ENCODE data around the gene ANXA8. TPM values are rescaled to one million over a fixed set of nuclear protein-coding genes. Genes with fewer than 3 reads are reported as not detected.

Gene ANXA8
- total and polyA plus RNA-seq, 4 donors, result 0.09 to 1.6 (median 1.1) TPM

DNA sequence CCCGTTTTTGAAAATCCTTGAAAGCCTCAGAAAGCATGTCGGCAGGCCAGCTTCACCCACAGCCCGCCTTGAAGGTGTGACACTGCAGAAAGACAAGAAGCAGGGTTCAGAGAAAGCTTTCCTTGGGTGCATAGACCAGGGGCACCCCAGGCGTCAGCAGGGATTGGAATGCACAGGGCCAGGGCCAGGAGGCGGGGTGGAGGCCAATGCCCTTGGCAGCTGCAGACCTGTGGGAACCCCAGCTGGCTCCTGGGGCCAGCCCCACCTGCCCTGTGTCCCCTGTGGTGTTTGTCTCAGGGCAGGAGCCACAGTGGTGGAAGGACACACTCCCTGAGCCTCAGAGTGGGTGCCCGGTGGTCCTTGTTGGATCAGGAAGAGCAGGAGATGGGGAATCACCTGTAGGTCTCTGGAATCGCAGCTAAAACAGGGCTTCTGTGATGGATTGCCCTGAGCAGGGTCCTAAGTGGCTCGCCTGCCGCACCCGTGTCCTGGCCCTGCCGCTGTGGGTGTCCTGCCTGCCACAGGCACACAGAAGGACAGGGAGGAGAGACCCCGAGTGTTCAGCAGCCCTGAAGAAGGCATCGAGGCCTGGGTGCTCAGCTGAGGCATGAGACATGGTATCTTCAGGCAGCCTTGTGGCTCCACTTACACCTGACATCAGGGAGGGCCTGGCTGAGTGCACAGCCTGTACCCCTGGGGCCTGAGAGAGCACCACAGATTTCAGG lies 32.5 kb downstream of the ANXA8 start:
- Histone ChIP-seq H3K27me3 (ENCODE audit: control insufficient read depth in 4 of 4, insufficient read depth in 4 of 4, low read length in 3 of 4) (no peaks in the 10 kb centered on the region), H3K36me3 (ENCODE audit: control insufficient read depth in 4 of 4, insufficient read depth in 3 of 4, low read depth in 1 of 4, low read length in 3 of 4) (no peaks in the 10 kb centered on the region), H3K4me3 (ENCODE audit: low read depth in 1 of 3, low read length in 3 of 3) (no peak overlapping the region), H3K9me3 (ENCODE audit: control insufficient read depth in 4 of 4, low read length in 3 of 4) (peaks cover 0 to 3% (median under 1%) of the 10 kb centered on the region in 4 donors), H3K4me1 (ENCODE audit: control insufficient read depth in 4 of 4, insufficient read depth in 4 of 4, low read length in 3 of 4) (no peaks in the 10 kb centered on the region), H3K27ac (ENCODE audit: low read depth in 1 of 2, low read length in 2 of 2) (no peak overlapping the region), H3K9ac (ENCODE audit: low read depth in 1 of 2, low read length in 2 of 2) (no peak overlapping the region)
- WGBS, result 90% methylated on average over 13 of the region's 13 CpGs
- peak; percentile 31 for DNase-seq (ENCODE audit: low spot score)
- TF ChIP-seq EGR1 (IDR thresholded peaks at IDR 0.05; ENCODE audit: low read depth in 2 of 2) (no peak), YY1 (IDR thresholded peaks at IDR 0.05) (no peak), HNF4A (conservative IDR thresholded peaks at IDR 0.05) (no peak), RAD21 (IDR thresholded peaks at IDR 0.05) (no peak), ZBTB33 (IDR thresholded peaks at IDR 0.05) (no peak), FOXA2 (IDR thresholded peaks at IDR 0.05) (no peak), NR2F2 (IDR thresholded peaks at IDR 0.05) (no peak), RXRA (IDR thresholded peaks at IDR 0.05) (no peak), SP1 (IDR thresholded peaks at IDR 0.05) (no peak), ATF3 (IDR thresholded peaks at IDR 0.05) (no peak), JUND (IDR thresholded peaks at IDR 0.05) (no peak)
- TF ChIP-seq, protein P1, sequence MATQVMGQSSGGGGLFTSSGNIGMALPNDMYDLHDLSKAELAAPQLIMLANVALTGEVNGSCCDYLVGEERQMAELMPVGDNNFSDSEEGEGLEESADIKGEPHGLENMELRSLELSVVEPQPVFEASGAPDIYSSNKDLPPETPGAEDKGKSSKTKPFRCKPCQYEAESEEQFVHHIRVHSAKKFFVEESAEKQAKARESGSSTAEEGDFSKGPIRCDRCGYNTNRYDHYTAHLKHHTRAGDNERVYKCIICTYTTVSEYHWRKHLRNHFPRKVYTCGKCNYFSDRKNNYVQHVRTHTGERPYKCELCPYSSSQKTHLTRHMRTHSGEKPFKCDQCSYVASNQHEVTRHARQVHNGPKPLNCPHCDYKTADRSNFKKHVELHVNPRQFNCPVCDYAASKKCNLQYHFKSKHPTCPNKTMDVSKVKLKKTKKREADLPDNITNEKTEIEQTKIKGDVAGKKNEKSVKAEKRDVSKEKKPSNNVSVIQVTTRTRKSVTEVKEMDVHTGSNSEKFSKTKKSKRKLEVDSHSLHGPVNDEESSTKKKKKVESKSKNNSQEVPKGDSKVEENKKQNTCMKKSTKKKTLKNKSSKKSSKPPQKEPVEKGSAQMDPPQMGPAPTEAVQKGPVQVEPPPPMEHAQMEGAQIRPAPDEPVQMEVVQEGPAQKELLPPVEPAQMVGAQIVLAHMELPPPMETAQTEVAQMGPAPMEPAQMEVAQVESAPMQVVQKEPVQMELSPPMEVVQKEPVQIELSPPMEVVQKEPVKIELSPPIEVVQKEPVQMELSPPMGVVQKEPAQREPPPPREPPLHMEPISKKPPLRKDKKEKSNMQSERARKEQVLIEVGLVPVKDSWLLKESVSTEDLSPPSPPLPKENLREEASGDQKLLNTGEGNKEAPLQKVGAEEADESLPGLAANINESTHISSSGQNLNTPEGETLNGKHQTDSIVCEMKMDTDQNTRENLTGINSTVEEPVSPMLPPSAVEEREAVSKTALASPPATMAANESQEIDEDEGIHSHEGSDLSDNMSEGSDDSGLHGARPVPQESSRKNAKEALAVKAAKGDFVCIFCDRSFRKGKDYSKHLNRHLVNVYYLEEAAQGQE (IDR thresholded peaks at IDR 0.05), result no peak
- TF ChIP-seq, protein P2, sequence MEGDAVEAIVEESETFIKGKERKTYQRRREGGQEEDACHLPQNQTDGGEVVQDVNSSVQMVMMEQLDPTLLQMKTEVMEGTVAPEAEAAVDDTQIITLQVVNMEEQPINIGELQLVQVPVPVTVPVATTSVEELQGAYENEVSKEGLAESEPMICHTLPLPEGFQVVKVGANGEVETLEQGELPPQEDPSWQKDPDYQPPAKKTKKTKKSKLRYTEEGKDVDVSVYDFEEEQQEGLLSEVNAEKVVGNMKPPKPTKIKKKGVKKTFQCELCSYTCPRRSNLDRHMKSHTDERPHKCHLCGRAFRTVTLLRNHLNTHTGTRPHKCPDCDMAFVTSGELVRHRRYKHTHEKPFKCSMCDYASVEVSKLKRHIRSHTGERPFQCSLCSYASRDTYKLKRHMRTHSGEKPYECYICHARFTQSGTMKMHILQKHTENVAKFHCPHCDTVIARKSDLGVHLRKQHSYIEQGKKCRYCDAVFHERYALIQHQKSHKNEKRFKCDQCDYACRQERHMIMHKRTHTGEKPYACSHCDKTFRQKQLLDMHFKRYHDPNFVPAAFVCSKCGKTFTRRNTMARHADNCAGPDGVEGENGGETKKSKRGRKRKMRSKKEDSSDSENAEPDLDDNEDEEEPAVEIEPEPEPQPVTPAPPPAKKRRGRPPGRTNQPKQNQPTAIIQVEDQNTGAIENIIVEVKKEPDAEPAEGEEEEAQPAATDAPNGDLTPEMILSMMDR (IDR thresholded peaks at IDR 0.05; ENCODE audit: low read depth, low read length, missing input control), result no peak

- no peak for DNase-seq (ENCODE audit: low spot score)
- TF ChIP-seq, protein P1 (IDR thresholded peaks at IDR 0.05), result no peak
- TF ChIP-seq YY1 (IDR thresholded peaks at IDR 0.05) (no peak), EGR1 (IDR thresholded peaks at IDR 0.05; ENCODE audit: low read depth in 2 of 2) (no peak), ATF3 (IDR thresholded peaks at IDR 0.05) (no peak), ZBTB33 (IDR thresholded peaks at IDR 0.05) (no peak), TAF1 (conservative IDR thresholded peaks at IDR 0.05) (no peak), SP1 (IDR thresholded peaks at IDR 0.05) (no peak)
- Histone ChIP-seq H3K36me3 (ENCODE audit: control insufficient read depth in 4 of 4, insufficient read depth in 3 of 4, low read depth in 1 of 4, low read length in 3 of 4) (no peaks in the 10 kb centered on the region), H3K9me3 (ENCODE audit: control insufficient read depth in 4 of 4, low read length in 3 of 4) (peaks cover 1 to 6% (median 3%) of the 10 kb centered on the region in 4 donors), H3K4me3 (ENCODE audit: low read depth in 1 of 3, low read length in 3 of 3) (no peak overlapping the region), H3K27me3 (ENCODE audit: control insufficient read depth in 4 of 4, insufficient read depth in 4 of 4, low read length in 3 of 4) (no peaks in the 10 kb centered on the region), H3K9ac (ENCODE audit: low read depth in 1 of 2, low read length in 2 of 2) (no peak overlapping the region), H3K4me1 (ENCODE audit: control insufficient read depth in 4 of 4, insufficient read depth in 4 of 4, low read length in 3 of 4) (no peaks in the 10 kb centered on the region), H3K27ac (ENCODE audit: low read depth in 1 of 2, low read length in 2 of 2) (no peak overlapping the region)
- 85% methylated on average over 2 of the region's 2 CpGs for WGBS
Measured at GRCh38 chr10:47450442-47450841, 33.5 kb downstream of the ANXA8 start.
